ENCODE measurements around the gene HRC.

- TF ChIP-seq CTCF (IDR thresholded peaks at IDR 0.05) (peak; percentile 87 to 95 (median 91)), POLR2A (IDR thresholded peaks at IDR 0.05) (no peak)
These were observed 9.4 kb downstream of the HRC start for GRCh38 chr19:49145573-49146407.
